ENCODE measurements around the gene DALRD3.

The DALRD3 gene
- long read RNA-seq, donor 1, transcript DALRD3-202 (12 exons, 1,739 nt) = major isoform, 8 of 218 reads
- long read RNA-seq, donor 1, partial matches to known transcripts = 179 of 218 reads
- long read RNA-seq, donor 1, other reads (novel, unspliced or antisense) = 28 of 218 reads
- long read RNA-seq, donor 2, partial matches to known transcripts = 73 of 166 reads
- long read RNA-seq, donor 2, other reads (novel, unspliced or antisense) = 87 of 166 reads
- long read RNA-seq, donor 3, partial matches to known transcripts = 0 of 1 reads
- long read RNA-seq, donor 3, other reads (novel, unspliced or antisense) = 0 of 1 reads
- long read RNA-seq, donor 4, partial matches to known transcripts = 84 of 189 reads
- long read RNA-seq, donor 4, other reads (novel, unspliced or antisense) = 100 of 189 reads
- long read RNA-seq, donor 5, transcript DALRD3-202 (12 exons, 1,739 nt) = major isoform, 6 of 8 reads
- long read RNA-seq, donor 5, partial matches to known transcripts = 0 of 8 reads
- long read RNA-seq, donor 5, other reads (novel, unspliced or antisense) = 0 of 8 reads
- long read RNA-seq, donor 6, partial matches to known transcripts = 0 of 5 reads
- long read RNA-seq, donor 6, other reads (novel, unspliced or antisense) = 0 of 5 reads
- long read RNA-seq, donor 7, transcript DALRD3-202 (12 exons, 1,739 nt) = major isoform, 11 of 307 reads
- long read RNA-seq, donor 7, partial matches to known transcripts = 259 of 307 reads
- long read RNA-seq, donor 7, other reads (novel, unspliced or antisense) = 33 of 307 reads
- long read RNA-seq, donor 8, partial matches to known transcripts = 0 of 3 reads
- long read RNA-seq, donor 8, other reads (novel, unspliced or antisense) = 0 of 3 reads

- DNase-seq = peak; percentile 91
These were observed at the start of gene DALRD3 for GRCh38 chr3:49017971-49018706. DALRD3 (minus strand) TSS chr3:49018580; CDS start chr3:49018564, 16 bp downstream.

GRCh38 chr3:49058011-49058410 is 39.6 kb upstream of the DALRD3 start:
- no peak for DNase-seq

GRCh38 chr3:49057268-49057667 is 38.9 kb upstream of the DALRD3 start:
- no peak for DNase-seq

- no peak for DNase-seq
These were observed 36.0 kb upstream of the DALRD3 start for GRCh38 chr3:49054344-49054862.

GRCh38 chr3:49053543-49053942 is 35.2 kb upstream of the DALRD3 start:
- no peak for DNase-seq

GRCh38 chr3:49035281-49035680 is 16.9 kb upstream of the DALRD3 start:
- no peak for DNase-seq

GRCh38 chr3:49034650-49035049 is 16.3 kb upstream of the DALRD3 start:
- DNase-seq = no peak

- no peak for DNase-seq
These were observed 14.4 kb upstream of the DALRD3 start for GRCh38 chr3:49032646-49033304.

- DNase-seq = no peak
These were observed 11.9 kb upstream of the DALRD3 start for GRCh38 chr3:49030321-49030720.

- DNase-seq = no peak
These were observed 11.1 kb upstream of the DALRD3 start for GRCh38 chr3:49029563-49029884.

GRCh38 chr3:49028673-49029562 is 10.5 kb upstream of the DALRD3 start, which contains the start of gene IMPDH2:
IMPDH2 (minus strand) TSS chr3:49029398; CDS start chr3:49029350, 48 bp downstream.
- peak; percentile 88 for DNase-seq

GRCh38 chr3:49028298-49028672 is 9.9 kb upstream of the DALRD3 start:
- no peak for DNase-seq

- no peak for DNase-seq
These were observed 9.3 kb upstream of the DALRD3 start for GRCh38 chr3:49027634-49028033.

- no peak for DNase-seq
These were observed 8.2 kb upstream of the DALRD3 start for GRCh38 chr3:49026536-49026935.

GRCh38 chr3:49025793-49026520 is 7.6 kb upstream of the DALRD3 start:
- no peak for DNase-seq

- no peak for DNase-seq
These were observed 6.8 kb upstream of the DALRD3 start for GRCh38 chr3:49025005-49025792.

GRCh38 chr3:49024449-49024848 is 6.1 kb upstream of the DALRD3 start:
- DNase-seq = no peak

- no peak for DNase-seq
These were observed 5.4 kb upstream of the DALRD3 start for GRCh38 chr3:49023775-49024174.

- no peak for DNase-seq
These were observed 4.3 kb upstream of the DALRD3 start for GRCh38 chr3:49022688-49023171.
